Ovary (tissue), 9 donors: ENCODE results near the gene FANCG. TPM values are rescaled to one million over a fixed set of nuclear protein-coding genes. Genes with fewer than 3 reads are reported as not detected.
A peak's percentile ranks its signal among the peaks of the same experiment; 100 is the strongest.

Experiments
- DNase-seq, 5 donors: peaks; one replicate each; pipeline ENCODE4 v3.0.0-alpha.2; 2019 to 2020
- H3K27ac ChIP-seq, 2 donors: fragments of 200-600 bp; one replicate each; pipeline versions ENCODE4 v1.5.1 to v1.8.0; 2019 to 2022
- H3K27me3 ChIP-seq: fragments of 200-600 bp; one replicate; pipeline ENCODE4 v1.8.0; 2022
- H3K36me3 ChIP-seq: fragments of 200-600 bp; sonication (generic); one replicate; pipeline ENCODE4 v1.5.1; 2019
- H3K4me1 ChIP-seq: one replicate; pipeline ENCODE4 v1.8.1; 2013; ENCODE audit warnings: mild to moderate bottlenecking, moderate library complexity; ENCODE audit not compliant: insufficient read depth
- H3K4me3 ChIP-seq: fragments of 200-600 bp; sonication (generic); one replicate; pipeline ENCODE4 v1.5.1; 2017
- H3K9me3 ChIP-seq, 2 donors: fragments of 200-600 bp in 1 of 2; sonication (generic) in 1 of 2; one replicate each; pipeline versions ENCODE4 v1.5.1 to v1.8.1; 2013 to 2019; ENCODE audit warnings: mild to moderate bottlenecking in 1 of 2, moderate library complexity in 1 of 2
- CTCF ChIP-seq, 3 donors: fragments of 450-650 bp in 2 of 3; fragments of 200-600 bp in 1 of 3; IDR thresholded peaks; one replicate each; pipeline versions ENCODE4 v1.5.1 to v1.8.0; 2016 to 2022; ENCODE audit warnings: antibody characterized with exemption in 3 of 3, mild to moderate bottlenecking in 1 of 3
- EP300 ChIP-seq: sonication (generic); formaldehyde crosslinking; IDR thresholded peaks from one replicate; pipeline ENCODE4 v1.6.1; 2017; ENCODE audit warnings: antibody characterized with exemption
- POLR2A ChIP-seq: fragments of 450-650 bp; IDR thresholded peaks from one replicate; pipeline ENCODE4 v1.6.1; 2017; ENCODE audit warnings: antibody characterized with exemption, mild to moderate bottlenecking, moderate library complexity
- WGBS, 3 donors: extraction: QIAGEN DNeasy Blood & Tissue Kit in 1 of 3; methylation state at CpG; one replicate each; pipeline versions ENCODE4 v1.1.5 to v1.1.7; 2013 to 2017; 5-methylcytosine and 5-hydroxymethylcytosine counted together
- intact Hi-C, 4 donors: fragments of 100-400 bp; cut with DNase I; formaldehyde crosslinking; loops; one replicate each; pipeline versions ENCODE4 v1.11.0 to v1.15.1; 2022 to 2023
- polyA plus RNA-seq, 2 donors: library from polyadenylated mRNA; stranded (reverse); fragments of 200-250 nt in 1 of 2; fragments of 350-450 nt in 1 of 2; fragmentation: Illumina TruSeq in 1 of 2; extraction: RNeasy Lipid Tissue Mini Kit (QIAGEN cat#74804) in 1 of 2; gene quantifications; one replicate each; pipeline ENCODE4 v1.2.3, GENCODE V29; 2013 to 2014
- total RNA-seq, 7 donors: library from RNA; depleted of rRNA in 2 of 7; stranded (reverse); fragments of >200 nt in 2 of 7; fragmentation: NEBNext Ultra II Directional in 3 of 7; extraction: Animal tissue kit (Norgen Biotek cat#: 25700) in 3 of 7; gene quantifications; one replicate each; pipeline versions ENCODE4 v1.1.0 to v1.2.4, GENCODE V29; 2016 to 2023
- donor health status: DM: no; HTN: no; CAD: no; lungs with moderate emphysema.
- donor health status: DM: no; HTN: no; CAD: no.
- donor health status: Bipolar disorder and iron deficiency.
- donor health status: DM: yes; HTN: yes; CAD: no.
- donor health status: DM: no; HTN: no; CAD: no.
- donor health status: DM: yes; HTN: yes; CAD: no.

FANCG gene
- total and polyA plus RNA-seq, 9 donors: 6.7 to 26.1 (median 12.4) TPM

GRCh38 chr9:35114840-35115628 lies 35.3 kb upstream of the FANCG start:
- WGBS, 3 donors: 7 to 15% (median 7%) methylated on average over 12 of the region's 12 CpGs
- Histone ChIP-seq H3K4me3 (peak overlapping the region; percentile 44), H3K9me3 (no peaks in the 10 kb centered on the region), H3K27ac (peak overlapping the region; percentile 73 to 82), H3K27me3 (no peaks in the 10 kb centered on the region), H3K4me1 (peaks cover 18% of the 10 kb centered on the region), H3K36me3 (no peaks in the 10 kb centered on the region)
- intact Hi-C loops: loop anchor here (2.0 to 10.0 kb wide), 9 partner anchors 43 to 448 kb away; partner anchors contain the start of gene VCP (in 1 of the 4)
- TF ChIP-seq CTCF (IDR thresholded peaks at IDR 0.05): no peak
- DNase-seq: peak in 4 of 5 donors; percentile 35 to 66 (median 57)

DNA sequence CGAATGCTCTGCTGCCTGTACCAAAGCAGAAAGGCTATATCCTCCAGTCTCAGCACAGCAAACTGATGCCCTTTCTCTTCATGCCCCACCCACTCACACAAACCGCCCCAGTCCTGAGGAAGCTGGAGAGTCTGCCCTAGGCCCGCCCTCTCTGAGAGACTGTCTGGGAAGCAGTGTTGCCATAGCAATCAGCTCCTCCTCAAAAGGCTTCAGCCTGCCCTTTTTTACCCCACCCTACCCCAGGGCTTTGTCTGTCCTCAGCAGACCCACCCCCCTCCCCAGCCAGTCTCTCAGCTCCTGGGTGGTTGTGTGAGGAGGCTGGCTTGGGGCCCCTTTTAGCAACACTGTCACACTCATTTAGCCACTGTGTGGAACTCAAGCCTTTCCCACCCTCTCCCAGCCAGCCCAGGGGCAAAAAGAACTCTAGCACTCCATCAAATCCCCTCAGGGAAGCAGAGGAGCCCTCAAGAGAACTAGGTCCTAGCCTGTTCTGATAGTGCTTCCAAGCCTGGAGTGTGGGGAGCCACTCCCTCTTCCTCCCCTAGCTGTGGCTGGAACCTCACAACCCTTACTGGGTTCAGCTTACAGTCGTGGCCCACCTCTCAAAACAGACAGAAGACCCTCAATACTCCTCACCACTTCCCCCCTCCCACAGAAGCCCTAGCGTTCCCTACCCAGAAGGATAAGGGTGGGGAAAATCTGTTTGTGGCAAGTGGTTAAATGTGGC lies 34.5 kb upstream of the FANCG start:
- Histone ChIP-seq H3K36me3 (no peaks in the 10 kb centered on the region), H3K9me3 (no peaks in the 10 kb centered on the region), H3K4me3 (peak overlapping the region; percentile 1), H3K27ac (peak overlapping the region; percentile 73 to 82), H3K27me3 (no peaks in the 10 kb centered on the region), H3K4me1 (peaks cover 19% of the 10 kb centered on the region)
- 3 to 5% (median 4%) methylated on average over 5 of the region's 5 CpGs for WGBS, 3 donors
- peak; percentile 64 to 80 (median 67) for DNase-seq
- intact Hi-C loops: loop anchor here in 2 of 4 donors (2.0 to 10.0 kb wide), 5 partner anchors 42 to 449 kb away; partner anchors contain the start of gene VCP (in 1 of the 2)
- no peak for TF ChIP-seq POLR2A
- TF ChIP-seq CTCF (IDR thresholded peaks at IDR 0.05): no peak
- no peak for TF ChIP-seq EP300

GRCh38 chr9:35112257-35113020 lies 32.7 kb upstream of the FANCG start:
- Histone ChIP-seq H3K9me3 (no peaks in the 10 kb centered on the region), H3K36me3 (no peaks in the 10 kb centered on the region), H3K27me3 (no peaks in the 10 kb centered on the region), H3K4me3 (no peak overlapping the region), H3K27ac (peak overlapping the region; percentile 50 to 77), H3K4me1 (peaks cover 19% of the 10 kb centered on the region)
- no peak for DNase-seq
- TF ChIP-seq POLR2A (no peak), CTCF (IDR thresholded peaks at IDR 0.05) (no peak), EP300 (no peak)
- intact Hi-C loops: loop anchor here in 2 of 4 donors (5.0 to 10.0 kb wide), 4 partner anchors 40 to 372 kb away; partner anchors contain the start of gene VCP (in 1 of the 2)
- WGBS, 3 donors: 58 to 74% (median 59%) methylated on average over 3 of the region's 3 CpGs
